ENCODE data around the gene ERMAP. TPM values are rescaled to one million over a fixed set of nuclear protein-coding genes. Genes with fewer than 3 reads are reported as not detected.

The ERMAP gene
- total and polyA plus RNA-seq, 2 of the 8 experiments (the other 6 are each of a cell fraction or from before 2014, with no cell fraction given), result 2.5 to 3.9 TPM

DNA sequence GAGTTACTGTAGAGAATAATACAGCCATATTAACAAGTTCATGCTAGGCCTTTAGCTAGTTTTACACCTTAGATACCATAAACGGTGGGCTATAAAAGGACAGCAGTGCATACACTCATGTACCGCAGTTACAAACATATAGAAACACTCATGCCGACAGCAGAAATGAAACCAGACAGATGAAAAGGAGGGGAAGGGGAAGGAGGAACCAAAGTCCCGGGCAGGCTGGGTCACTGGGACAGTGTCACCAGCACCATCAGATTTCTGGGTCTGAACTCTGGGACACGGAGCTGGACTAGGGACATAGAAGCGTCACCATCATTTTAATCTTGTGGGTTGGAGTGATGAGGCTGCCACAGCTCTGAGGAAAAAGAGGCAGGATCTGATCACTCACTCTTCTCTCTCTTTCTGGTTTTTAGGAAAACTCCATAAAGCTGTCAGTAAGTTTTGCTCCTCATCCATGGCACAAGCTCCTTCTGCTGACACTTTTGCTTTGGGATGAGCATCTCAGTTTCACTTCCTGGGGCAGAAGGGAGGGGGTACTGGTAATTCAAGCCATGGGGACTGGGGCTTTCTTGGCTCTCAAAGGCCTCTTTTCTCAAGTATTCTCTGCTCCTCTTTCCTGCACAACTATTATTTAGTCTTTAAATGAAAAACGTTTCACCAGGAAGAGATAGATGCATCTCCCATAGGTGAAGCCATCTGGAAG is 21.7 kb downstream of the ERMAP start (continued):
- TF ChIP-seq, protein P1, sequence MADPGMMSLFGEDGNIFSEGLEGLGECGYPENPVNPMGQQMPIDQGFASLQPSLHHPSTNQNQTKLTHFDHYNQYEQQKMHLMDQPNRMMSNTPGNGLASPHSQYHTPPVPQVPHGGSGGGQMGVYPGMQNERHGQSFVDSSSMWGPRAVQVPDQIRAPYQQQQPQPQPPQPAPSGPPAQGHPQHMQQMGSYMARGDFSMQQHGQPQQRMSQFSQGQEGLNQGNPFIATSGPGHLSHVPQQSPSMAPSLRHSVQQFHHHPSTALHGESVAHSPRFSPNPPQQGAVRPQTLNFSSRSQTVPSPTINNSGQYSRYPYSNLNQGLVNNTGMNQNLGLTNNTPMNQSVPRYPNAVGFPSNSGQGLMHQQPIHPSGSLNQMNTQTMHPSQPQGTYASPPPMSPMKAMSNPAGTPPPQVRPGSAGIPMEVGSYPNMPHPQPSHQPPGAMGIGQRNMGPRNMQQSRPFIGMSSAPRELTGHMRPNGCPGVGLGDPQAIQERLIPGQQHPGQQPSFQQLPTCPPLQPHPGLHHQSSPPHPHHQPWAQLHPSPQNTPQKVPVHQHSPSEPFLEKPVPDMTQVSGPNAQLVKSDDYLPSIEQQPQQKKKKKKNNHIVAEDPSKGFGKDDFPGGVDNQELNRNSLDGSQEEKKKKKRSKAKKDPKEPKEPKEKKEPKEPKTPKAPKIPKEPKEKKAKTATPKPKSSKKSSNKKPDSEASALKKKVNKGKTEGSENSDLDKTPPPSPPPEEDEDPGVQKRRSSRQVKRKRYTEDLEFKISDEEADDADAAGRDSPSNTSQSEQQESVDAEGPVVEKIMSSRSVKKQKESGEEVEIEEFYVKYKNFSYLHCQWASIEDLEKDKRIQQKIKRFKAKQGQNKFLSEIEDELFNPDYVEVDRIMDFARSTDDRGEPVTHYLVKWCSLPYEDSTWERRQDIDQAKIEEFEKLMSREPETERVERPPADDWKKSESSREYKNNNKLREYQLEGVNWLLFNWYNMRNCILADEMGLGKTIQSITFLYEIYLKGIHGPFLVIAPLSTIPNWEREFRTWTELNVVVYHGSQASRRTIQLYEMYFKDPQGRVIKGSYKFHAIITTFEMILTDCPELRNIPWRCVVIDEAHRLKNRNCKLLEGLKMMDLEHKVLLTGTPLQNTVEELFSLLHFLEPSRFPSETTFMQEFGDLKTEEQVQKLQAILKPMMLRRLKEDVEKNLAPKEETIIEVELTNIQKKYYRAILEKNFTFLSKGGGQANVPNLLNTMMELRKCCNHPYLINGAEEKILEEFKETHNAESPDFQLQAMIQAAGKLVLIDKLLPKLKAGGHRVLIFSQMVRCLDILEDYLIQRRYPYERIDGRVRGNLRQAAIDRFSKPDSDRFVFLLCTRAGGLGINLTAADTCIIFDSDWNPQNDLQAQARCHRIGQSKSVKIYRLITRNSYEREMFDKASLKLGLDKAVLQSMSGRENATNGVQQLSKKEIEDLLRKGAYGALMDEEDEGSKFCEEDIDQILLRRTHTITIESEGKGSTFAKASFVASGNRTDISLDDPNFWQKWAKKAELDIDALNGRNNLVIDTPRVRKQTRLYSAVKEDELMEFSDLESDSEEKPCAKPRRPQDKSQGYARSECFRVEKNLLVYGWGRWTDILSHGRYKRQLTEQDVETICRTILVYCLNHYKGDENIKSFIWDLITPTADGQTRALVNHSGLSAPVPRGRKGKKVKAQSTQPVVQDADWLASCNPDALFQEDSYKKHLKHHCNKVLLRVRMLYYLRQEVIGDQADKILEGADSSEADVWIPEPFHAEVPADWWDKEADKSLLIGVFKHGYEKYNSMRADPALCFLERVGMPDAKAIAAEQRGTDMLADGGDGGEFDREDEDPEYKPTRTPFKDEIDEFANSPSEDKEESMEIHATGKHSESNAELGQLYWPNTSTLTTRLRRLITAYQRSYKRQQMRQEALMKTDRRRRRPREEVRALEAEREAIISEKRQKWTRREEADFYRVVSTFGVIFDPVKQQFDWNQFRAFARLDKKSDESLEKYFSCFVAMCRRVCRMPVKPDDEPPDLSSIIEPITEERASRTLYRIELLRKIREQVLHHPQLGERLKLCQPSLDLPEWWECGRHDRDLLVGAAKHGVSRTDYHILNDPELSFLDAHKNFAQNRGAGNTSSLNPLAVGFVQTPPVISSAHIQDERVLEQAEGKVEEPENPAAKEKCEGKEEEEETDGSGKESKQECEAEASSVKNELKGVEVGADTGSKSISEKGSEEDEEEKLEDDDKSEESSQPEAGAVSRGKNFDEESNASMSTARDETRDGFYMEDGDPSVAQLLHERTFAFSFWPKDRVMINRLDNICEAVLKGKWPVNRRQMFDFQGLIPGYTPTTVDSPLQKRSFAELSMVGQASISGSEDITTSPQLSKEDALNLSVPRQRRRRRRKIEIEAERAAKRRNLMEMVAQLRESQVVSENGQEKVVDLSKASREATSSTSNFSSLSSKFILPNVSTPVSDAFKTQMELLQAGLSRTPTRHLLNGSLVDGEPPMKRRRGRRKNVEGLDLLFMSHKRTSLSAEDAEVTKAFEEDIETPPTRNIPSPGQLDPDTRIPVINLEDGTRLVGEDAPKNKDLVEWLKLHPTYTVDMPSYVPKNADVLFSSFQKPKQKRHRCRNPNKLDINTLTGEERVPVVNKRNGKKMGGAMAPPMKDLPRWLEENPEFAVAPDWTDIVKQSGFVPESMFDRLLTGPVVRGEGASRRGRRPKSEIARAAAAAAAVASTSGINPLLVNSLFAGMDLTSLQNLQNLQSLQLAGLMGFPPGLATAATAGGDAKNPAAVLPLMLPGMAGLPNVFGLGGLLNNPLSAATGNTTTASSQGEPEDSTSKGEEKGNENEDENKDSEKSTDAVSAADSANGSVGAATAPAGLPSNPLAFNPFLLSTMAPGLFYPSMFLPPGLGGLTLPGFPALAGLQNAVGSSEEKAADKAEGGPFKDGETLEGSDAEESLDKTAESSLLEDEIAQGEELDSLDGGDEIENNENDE (IDR thresholded peaks at IDR 0.05; ENCODE audit: insufficient replicate concordance, low read length), result no peak
- no peak for TF ChIP-seq CEBPB (IDR thresholded peaks at IDR 0.05; ENCODE audit: low read depth, low read length)
- TF ChIP-seq SAP30 (IDR thresholded peaks at IDR 0.05; ENCODE audit: insufficient read depth, insufficient replicate concordance, low read length), result no peak
- no peak for TF ChIP-seq SRF (IDR thresholded peaks at IDR 0.05; ENCODE audit: low read depth, low read length)
- no peak for TF ChIP-seq CREB1 (IDR thresholded peaks at IDR 0.05)
- TF ChIP-seq EGR1 (IDR thresholded peaks at IDR 0.05; ENCODE audit: borderline replicate concordance, low read depth, low read length), result no peak
- TF ChIP-seq TCF12 (IDR thresholded peaks at IDR 0.05; ENCODE audit: low read depth, low read length), result no peak
- TF ChIP-seq RAD21 (IDR thresholded peaks at IDR 0.05 in 1 of 2, conservative IDR thresholded peaks at IDR 0.05 in 1 of 2; ENCODE audit: low read depth in 2 of 2, low read length in 2 of 2), result no peak
- no peak for TF ChIP-seq RXRA (IDR thresholded peaks at IDR 0.05; ENCODE audit: insufficient read depth, low read depth, low read length)
- TF ChIP-seq PHF8 (conservative IDR thresholded peaks at IDR 0.05; ENCODE audit: low read depth, low read length), result no peak
- no peak for TF ChIP-seq TEAD4 (IDR thresholded peaks at IDR 0.05; ENCODE audit: low read depth, low read length)

All from H1 (cell line).